HEK293 (cell line): Measurements from ENCODE around the gene STX5.
"Not testable (repeated sequence)": the region's sequence is repeated elsewhere in the genome, so short reads cannot be mapped to it uniquely, and the experiment has no call there.

Experiments used
- CTCF ChIA-PET: fragments of 350-600 bp; formaldehyde crosslinking; extraction: SDS; loops from one replicate; lab custom pipeline; 2021; ENCODE audit warnings: antibody characterized with exemption; lab: Yijun Ruan, JAX
- POLR2A ChIA-PET: fragments of 300-600 bp; formaldehyde crosslinking; extraction: SDS; loops from one replicate; lab custom pipeline; 2020; ENCODE audit warnings: antibody characterized with exemption, inconsistent platforms; lab: Yijun Ruan, JAX
- H3K27ac ChIP-seq: fragments of 200-500 bp; sonication (Bioruptor generic); 2 replicates; pipeline ENCODE4 v1.5.1; 2014; ENCODE audit warnings: low read depth, low read length, control low read depth, inconsistent platforms; ENCODE audit errors: extremely low read depth
- H3K36me3 ChIP-seq, 2 experiments: fragments of 200-500 bp in 1 of 2; sonication (Bioruptor generic) in 1 of 2; 1 replicate in 1 of 2; 2 replicates in 1 of 2; pipeline ENCODE4 v1.5.1; 2014 to 2017; ENCODE audit warnings: inconsistent platforms in 2 of 2, low read length in 2 of 2; ENCODE audit not compliant: control insufficient read depth in 2 of 2, insufficient read depth in 1 of 2
- H3K4me1 ChIP-seq: fragments of 200-500 bp; sonication (Bioruptor generic); 2 replicates; pipeline ENCODE4 v1.5.1; 2014; ENCODE audit warnings: mild to moderate bottlenecking, low read length, inconsistent platforms; ENCODE audit not compliant: control insufficient read depth, insufficient read depth
- H3K4me3 ChIP-seq: 2 replicates; pipeline ENCODE4 v1.5.1; 2011; ENCODE audit warnings: low read depth, mild to moderate bottlenecking, control low read depth, low read length, moderate library complexity
- H3K9me3 ChIP-seq: fragments of 200-500 bp; sonication (Bioruptor generic); 2 replicates; pipeline ENCODE4 v1.5.1; 2014; ENCODE audit warnings: low read depth, low read length, inconsistent platforms; ENCODE audit not compliant: control insufficient read depth, insufficient read depth
- CTCF ChIP-seq: fragments of 450-650 bp; formaldehyde crosslinking; IDR thresholded peaks from 2 replicates; pipeline ENCODE4 v1.5.1; 2016; ENCODE audit warnings: missing biosample characterization, missing genetic modification characterization
- GLIS1 ChIP-seq: fragments of 450-650 bp; formaldehyde crosslinking; IDR thresholded peaks from 2 replicates; pipeline ENCODE4 v1.5.1; 2016; ENCODE audit warnings: missing biosample characterization, missing genetic modification characterization
- KLF1 ChIP-seq: fragments of 450-650 bp; formaldehyde crosslinking; IDR thresholded peaks from 2 replicates; pipeline ENCODE4 v1.5.1; 2016; ENCODE audit warnings: missing biosample characterization, missing genetic modification characterization
- MYNN ChIP-seq: fragments of 450-650 bp; formaldehyde crosslinking; IDR thresholded peaks from 2 replicates; pipeline ENCODE4 v1.5.1; 2016; ENCODE audit warnings: missing biosample characterization, missing genetic modification characterization, borderline replicate concordance
- OSR2 ChIP-seq: fragments of 450-650 bp; formaldehyde crosslinking; IDR thresholded peaks from 2 replicates; pipeline ENCODE4 v1.5.1; 2016; ENCODE audit warnings: missing biosample characterization, missing genetic modification characterization
- PRDM10 ChIP-seq: fragments of 450-650 bp; formaldehyde crosslinking; IDR thresholded peaks from 2 replicates; pipeline ENCODE4 v1.5.1; 2016; ENCODE audit warnings: missing biosample characterization, missing genetic modification characterization
- SCRT2 ChIP-seq: fragments of 450-650 bp; formaldehyde crosslinking; IDR thresholded peaks from 2 replicates; pipeline ENCODE4 v1.5.1; 2016; ENCODE audit warnings: missing biosample characterization, missing genetic modification characterization
- YY2 ChIP-seq: fragments of 450-650 bp; formaldehyde crosslinking; IDR thresholded peaks from 2 replicates; pipeline ENCODE4 v1.5.1; 2016; ENCODE audit warnings: missing biosample characterization, missing genetic modification characterization
- ZNF174 ChIP-seq: fragments of 450-650 bp; formaldehyde crosslinking; IDR thresholded peaks from 2 replicates; pipeline ENCODE4 v1.5.0; 2017; ENCODE audit warnings: missing biosample characterization, mild to moderate bottlenecking, missing genetic modification characterization
- ZNF302 ChIP-seq: fragments of 450-650 bp; formaldehyde crosslinking; IDR thresholded peaks from 2 replicates; pipeline ENCODE4 v1.5.1; 2016; ENCODE audit warnings: missing biosample characterization, missing genetic modification characterization, low read depth
- ZNF341 ChIP-seq: fragments of 450-650 bp; formaldehyde crosslinking; IDR thresholded peaks from 2 replicates; pipeline ENCODE4; 2016; ENCODE audit warnings: low read depth, missing biosample characterization, missing genetic modification characterization
- ZNF362 ChIP-seq: fragments of 450-650 bp; formaldehyde crosslinking; IDR thresholded peaks from 2 replicates; pipeline ENCODE4 v1.5.1; 2016; ENCODE audit warnings: missing biosample characterization, missing genetic modification characterization
- ZNF549 ChIP-seq: fragments of 450-650 bp; IDR thresholded peaks from 2 replicates; pipeline ENCODE4 v1.5.1; 2018; ENCODE audit warnings: missing biosample characterization, missing genetic modification characterization, mild to moderate bottlenecking, inconsistent platforms, moderate library complexity
- ZNF571 ChIP-seq: fragments of 450-650 bp; formaldehyde crosslinking; IDR thresholded peaks from 2 replicates; pipeline ENCODE4 v1.5.0; 2017; ENCODE audit warnings: missing biosample characterization, missing genetic modification characterization
- ZNF76 ChIP-seq: fragments of 450-650 bp; formaldehyde crosslinking; IDR thresholded peaks from 2 replicates; pipeline ENCODE4; 2016; ENCODE audit warnings: low read depth, missing biosample characterization, missing genetic modification characterization, borderline replicate concordance
- ZNF785 ChIP-seq: fragments of 450-650 bp; formaldehyde crosslinking; IDR thresholded peaks from 2 replicates; pipeline ENCODE4 v1.5.1; 2016; ENCODE audit warnings: missing biosample characterization, missing genetic modification characterization
- TF ChIP-seq, protein P1 (sequence below): fragments of 450-650 bp; formaldehyde crosslinking; IDR thresholded peaks from 2 replicates; pipeline ENCODE4 v1.5.1; 2016; ENCODE audit warnings: missing biosample characterization, missing genetic modification characterization

Gene STX5

GRCh38 chr11:62860835-62861563 lies 29.1 kb upstream of the STX5 start:
- ChIA-PET POLR2A (interaction anchor here (0.8 to 6.2 kb wide), 7 partner anchors 11 to 107 kb away, joined by 3 to 61 read pairs (median 8); partner anchors contain the start of genes NXF1, SLC3A2, WDR74 and ZBTB3), CTCF (interaction anchor here (0.5 to 5.2 kb wide), 9 partner anchors 16 to 300 kb away, joined by 3 to 21 read pairs (median 4); no protein-coding TSS in a partner anchor)
- Histone ChIP-seq H3K4me3 (no peak overlapping the region), H3K27ac (peak overlapping the region; percentile 0; the same call in 1 of the 2 replicates), H3K36me3 (peaks cover 0 to 21% of the 10 kb centered on the region in 2 experiments; a peak in 1 of 3 replicates), H3K9me3 (no peaks in the 10 kb centered on the region), H3K4me1 (no peaks in the 10 kb centered on the region)
- no peak for TF ChIP-seq YY2 (tag by site-specific recombination)
- TF ChIP-seq ZNF76: 0 out of 2 replicates have a peak, but pooled peaks have one; percentile 8
- TF ChIP-seq, all 188 proteins: peak for 1

DNA sequence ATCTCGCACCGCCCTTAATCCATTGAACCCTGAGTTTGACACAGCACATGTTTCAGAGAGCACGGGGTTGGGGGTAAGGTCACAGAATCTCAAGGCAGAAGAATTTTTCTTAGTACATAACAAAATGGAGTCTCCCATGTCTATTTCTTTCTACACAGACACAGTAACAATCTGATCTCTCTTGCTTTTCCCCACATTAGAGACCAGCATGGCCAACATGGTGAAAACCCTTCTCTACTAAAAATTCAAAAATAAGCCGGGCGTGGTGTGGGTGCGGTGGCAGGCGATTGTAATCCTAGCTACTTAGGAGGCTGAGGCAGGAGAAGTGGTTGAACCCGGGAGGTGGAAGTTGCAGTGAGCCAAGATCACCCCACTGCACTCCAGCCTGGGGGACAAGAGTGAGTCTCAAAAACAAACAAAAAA lies 27.4 kb upstream of the STX5 start:
- H3K9me3 ChIP-seq, H3K4me1 ChIP-seq, H3K4me3 ChIP-seq, POLR2A ChIA-PET, CTCF ChIA-PET, H3K27ac ChIP-seq: not testable (repeated sequence)
- TF ChIP-seq GLIS1 (tag by site-specific recombination): peak; percentile 18; the same call in 1 of the 2 replicates
- peak; percentile 43; the same call in 1 of the 2 replicates for TF ChIP-seq OSR2 (tag by site-specific recombination)
- peak; percentile 68 for TF ChIP-seq KLF1 (tag by site-specific recombination)
- peak; percentile 64 for TF ChIP-seq PRDM10 (tag by site-specific recombination)
- H3K36me3 ChIP-seq: peaks cover 0 to 27% of the 10 kb centered on the region in 2 experiments; a peak in 1 of 3 replicates

DNA sequence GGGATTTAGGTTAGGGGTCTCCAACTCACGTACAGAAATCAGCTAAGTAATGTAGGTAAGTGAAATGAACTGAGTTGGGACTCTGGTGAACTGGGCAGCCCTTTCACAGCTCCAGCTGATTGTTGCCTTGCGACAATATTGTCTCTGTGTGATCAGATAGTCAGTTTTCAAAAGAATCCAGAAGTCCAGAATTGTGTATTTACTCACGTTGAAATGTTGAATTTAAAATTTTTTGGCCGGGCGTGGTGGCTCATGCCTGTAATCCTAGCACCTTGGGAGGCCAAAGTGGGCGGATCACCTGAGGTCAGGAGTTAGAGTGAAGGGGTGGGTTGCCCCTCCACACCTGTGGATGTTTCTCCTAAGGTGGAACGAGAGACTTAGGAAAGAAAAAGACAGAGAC lies 26.4 kb upstream of the STX5 start:
- POLR2A ChIA-PET: interaction anchor here (0.6 to 5.5 kb wide), 4 partner anchors 18 to 58 kb away, joined by 3 to 182 read pairs (median 41); partner anchors contain the start of genes SLC3A2 and WDR74

GRCh38 chr11:62857541-62857982 lies 25.7 kb upstream of the STX5 start:
- no peaks in the 10 kb centered on the region for H3K9me3 ChIP-seq
- H3K36me3 ChIP-seq: peaks cover 3 to 33% of the 10 kb centered on the region in 2 experiments; a peak in 1 of 3 replicates
- no peak overlapping the region for H3K4me3 ChIP-seq
- no peak overlapping the region for H3K27ac ChIP-seq
- CTCF ChIA-PET: interaction anchor here (0.6 to 1.5 kb wide), 3 partner anchors 9 to 71 kb away, joined by 3 to 7 read pairs (median 5); partner anchors contain the start of gene TMEM179B
- H3K4me1 ChIP-seq: no peaks in the 10 kb centered on the region
- POLR2A ChIA-PET: interaction anchor here (0.6 to 5.5 kb wide), 6 partner anchors 17 to 57 kb away, joined by 3 to 182 read pairs (median 34); partner anchors contain the start of genes NXF1, SLC3A2, STX5 and TEX54
- TF ChIP-seq ZNF174 (tag by site-specific recombination) (no peak), ZNF549 (tag by site-specific recombination) (no peak), ZNF362 (tag by site-specific recombination) (peak; percentile 92), ZNF341 (peak; percentile 54), ZNF785 (no peak), CTCF (tag by site-specific recombination) (no peak), MYNN (tag by site-specific recombination) (no peak)
- TF ChIP-seq, protein P1, sequence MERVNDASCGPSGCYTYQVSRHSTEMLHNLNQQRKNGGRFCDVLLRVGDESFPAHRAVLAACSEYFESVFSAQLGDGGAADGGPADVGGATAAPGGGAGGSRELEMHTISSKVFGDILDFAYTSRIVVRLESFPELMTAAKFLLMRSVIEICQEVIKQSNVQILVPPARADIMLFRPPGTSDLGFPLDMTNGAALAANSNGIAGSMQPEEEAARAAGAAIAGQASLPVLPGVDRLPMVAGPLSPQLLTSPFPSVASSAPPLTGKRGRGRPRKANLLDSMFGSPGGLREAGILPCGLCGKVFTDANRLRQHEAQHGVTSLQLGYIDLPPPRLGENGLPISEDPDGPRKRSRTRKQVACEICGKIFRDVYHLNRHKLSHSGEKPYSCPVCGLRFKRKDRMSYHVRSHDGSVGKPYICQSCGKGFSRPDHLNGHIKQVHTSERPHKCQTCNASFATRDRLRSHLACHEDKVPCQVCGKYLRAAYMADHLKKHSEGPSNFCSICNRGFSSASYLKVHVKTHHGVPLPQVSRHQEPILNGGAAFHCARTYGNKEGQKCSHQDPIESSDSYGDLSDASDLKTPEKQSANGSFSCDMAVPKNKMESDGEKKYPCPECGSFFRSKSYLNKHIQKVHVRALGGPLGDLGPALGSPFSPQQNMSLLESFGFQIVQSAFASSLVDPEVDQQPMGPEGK (tag by site-specific recombination): 0 out of 2 replicates have a peak, but pooled peaks have one; percentile 8

More for the DNA sequence above, 26.4 kb upstream of the STX5 start:
- peak; percentile 55; the same call in 1 of the 2 replicates for TF ChIP-seq GLIS1 (tag by site-specific recombination)
- peak; percentile 47; the same call in 1 of the 2 replicates for TF ChIP-seq SCRT2 (tag by site-specific recombination)
- TF ChIP-seq ZNF571 (tag by site-specific recombination): no peak
- no peak for TF ChIP-seq ZNF302
- TF ChIP-seq KLF1 (tag by site-specific recombination): peak; percentile 76
- peaks cover 3 to 29% of the 10 kb centered on the region in 2 experiments; a peak in 1 of 3 replicates for H3K36me3 ChIP-seq
- H3K27ac ChIP-seq: no peak overlapping the region
- H3K4me3 ChIP-seq: no peak overlapping the region
- no peaks in the 10 kb centered on the region for H3K4me1 ChIP-seq
- H3K9me3 ChIP-seq: no peaks in the 10 kb centered on the region
- CTCF ChIA-PET: interaction anchor here (0.9 to 1.5 kb wide), 2 partner anchors 26 to 72 kb away, joined by 5 to 7 read pairs; partner anchors contain the start of gene TMEM179B
